ENCODE data around the gene BCDIN3D. TPM values are rescaled to one million over a fixed set of nuclear protein-coding genes. Genes with fewer than 3 reads are reported as not detected.

The BCDIN3D gene
- total RNA-seq (2013; cell fraction: nucleolus; rRNA removed): 7.3 and 8.3 TPM in 2 replicates
- total RNA-seq (2014; rRNA removed): 5.8 and 6.0 TPM in 2 replicates
- total RNA-seq (2014; rRNA removed; fragmentation: Illumina TruSeq; extraction: Trizol): 6.2 and 6.4 TPM in 2 replicates
- 5.6 and 7.1 TPM in 2 replicates for total RNA-seq (2021)
- polyA plus RNA-seq (2011; ENCODE audit: low read depth): 2.5 TPM
- polyA plus RNA-seq (2011; rRNA removed): 3.7 and 4.1 TPM in 2 replicates
- 3.5 and 4.0 TPM in 2 replicates for polyA plus RNA-seq (2011; cell fraction: cytosol; rRNA removed)
- polyA plus RNA-seq (2011; cell fraction: nucleus; rRNA removed): 2.6 and 2.9 TPM in 2 replicates
- polyA plus RNA-seq (2012): 3.0 and 4.6 TPM in 2 replicates
- 6.7 and 7.8 TPM in 2 replicates for polyA plus RNA-seq (2014; fragmentation: Illumina TruSeq; extraction: Trizol)
- polyA plus RNA-seq (2014; fragmentation: Nextera tagmentation; extraction: Ambion mirVana): 1 to 10 TPM; 5.5 to 6.3 TPM
- 4.7 and 7.2 TPM in 2 replicates for polyA plus RNA-seq (2014; rRNA removed)
- polyA plus RNA-seq (2016; fragmentation: Nextera tagmentation; extraction: Ambion mirVana): 1 to 10 TPM; 6.5 to 6.8 TPM
- polyA minus RNA-seq (2011; rRNA and poly(A)+ RNA removed): 5.0 and 8.6 TPM in 2 replicates
- 1.8 and 1.9 TPM in 2 replicates for polyA minus RNA-seq (2011; cell fraction: cytosol; rRNA and poly(A)+ RNA removed)
- polyA minus RNA-seq (2011; cell fraction: nucleus; rRNA and poly(A)+ RNA removed): 3.1 and 6.7 TPM in 2 replicates
- Bru-seq, nascent RNA: percentile 69 among the genes with signal in this experiment
- percentile 51 among the genes with signal in this experiment for BruChase-seq, experiment 1, labeled RNA remaining after a 6-hour chase
- percentile 54 among the genes with signal in this experiment for BruChase-seq, experiment 2, labeled RNA remaining after a 2-hour chase
- long read RNA-seq, experiment 1, partial matches to known transcripts: 0 of 4 reads
- long read RNA-seq, experiment 1, other reads (novel, unspliced or antisense): 0 of 4 reads
- long read RNA-seq, experiment 2, transcript BCDIN3D-201 (2 exons, 3,253 nt): major isoform, 20 of 21 reads
- long read RNA-seq, experiment 2, partial matches to known transcripts: 0 of 21 reads
- long read RNA-seq, experiment 2, other reads (novel, unspliced or antisense): 1 of 21 reads

- Histone ChIP-seq H3K79me2 (ENCODE audit: control insufficient read depth, insufficient read depth, low read length) (peaks cover 12% of the 10 kb centered on the region), H3K27ac (ENCODE audit: control insufficient read depth, insufficient read depth) (peak within 1 kb of the TSS; percentile 76), H3K9me3 (replicated peaks; ENCODE audit: control insufficient read depth, insufficient read depth, low read length) (no peaks in the 10 kb centered on the region), H4K20me1 (ENCODE audit: control insufficient read depth, insufficient read depth) (no peaks in the 10 kb centered on the region), H3K4me3 (peak within 1 kb of the TSS; percentile 98), H3K27me3 (replicated peaks in 1 of 2; ENCODE audit: control insufficient read depth in 2 of 2, insufficient read depth in 2 of 2, low read length in 1 of 2) (no peaks in the 10 kb centered on the region), H3K4me1 (ENCODE audit: control insufficient read depth, insufficient read depth, low read length) (peaks cover 10% of the 10 kb centered on the region; the same call in 1 of the 2 replicates), H3K9ac (ENCODE audit: control insufficient read depth, insufficient read depth, low read length) (peak within 1 kb of the TSS; percentile 94), H3K36me3 (ENCODE audit: control insufficient read depth in 2 of 2, insufficient read depth in 2 of 2, low read length in 1 of 2) (no peaks in the 10 kb centered on the region), H3K4me2 (ENCODE audit: control insufficient read depth, insufficient read depth) (peak within 1 kb of the TSS; percentile 98), H2AFZ (ENCODE audit: control insufficient read depth, low read depth, low read length) (peak within 1 kb of the TSS; percentile 98)
- DNase-seq (ENCODE audit: low read depth, low spot score) (peak; percentile 66), FAIRE-seq (peak; percentile 86), ATAC-seq (peak; percentile 97)
- BruUV-seq (replicated peaks): TSS peak; percentile 97
- SMC1A ChIA-PET (ENCODE audit: uncharacterized antibody, unreplicated experiment): interaction anchor here (0.7 to 1.4 kb wide), 8 partner anchors 9 to 412 kb away, joined by 3 to 7 read pairs (median 3); partner anchors contain the start of gene TMBIM6
- in situ Hi-C loops (cut with MboI) (no loop called here), intact Hi-C loops (cut with micrococcal nuclease; ENCODE audit: unreplicated experiment) (no loop called here)
- POLR2A ChIA-PET: interaction anchor here (0.8 to 1.9 kb wide), 5 partner anchors 13 to 101 kb away, joined by 3 to 5 read pairs (median 4); partner anchors contain the start of genes NCKAP5L and TMBIM6
- CTCF ChIA-PET: interaction anchor here (0.6 to 7.3 kb wide), 11 partner anchors 11 to 364 kb away, joined by 3 to 122 read pairs (median 4); partner anchors contain the start of genes NCKAP5L and TMBIM6
- RAD21 ChIA-PET (ENCODE audit: unreplicated experiment): interaction anchor here (0.7 to 7.4 kb wide), 6 partner anchors 13 to 180 kb away, joined by 3 to 49 read pairs (median 4); partner anchors contain the start of genes NCKAP5L and TMBIM6
- WGBS (ENCODE audit: insufficient coverage, insufficient replicate concordance, low lambda C conversion rate, missing lambda C conversion rate): under 1% methylated on average over 55 of the region's 55 CpGs
- peak; percentile 64 for TF ChIP-seq GATAD2B (conservative IDR thresholded peaks at IDR 0.05; ENCODE audit: low read depth)
- no peak for TF ChIP-seq TARDBP (IDR thresholded peaks at IDR 0.05; ENCODE audit: borderline replicate concordance)
- no peak for TF ChIP-seq POU2F2 (IDR thresholded peaks at IDR 0.05; ENCODE audit: borderline replicate concordance, low read depth, low read length)
- peak; percentile 72 to 100 for TF ChIP-seq EGR1 (IDR thresholded peaks at IDR 0.05; ENCODE audit: borderline replicate concordance in 1 of 2, low read depth in 2 of 2, low read length in 2 of 2)
- peak; percentile 53; the same call in 1 of the 2 replicates for TF ChIP-seq HCFC1 (IDR thresholded peaks at IDR 0.05; ENCODE audit: low read length)
- TF ChIP-seq STAT1 (conservative IDR thresholded peaks at IDR 0.05): no peak
- TF ChIP-seq, protein P1, sequence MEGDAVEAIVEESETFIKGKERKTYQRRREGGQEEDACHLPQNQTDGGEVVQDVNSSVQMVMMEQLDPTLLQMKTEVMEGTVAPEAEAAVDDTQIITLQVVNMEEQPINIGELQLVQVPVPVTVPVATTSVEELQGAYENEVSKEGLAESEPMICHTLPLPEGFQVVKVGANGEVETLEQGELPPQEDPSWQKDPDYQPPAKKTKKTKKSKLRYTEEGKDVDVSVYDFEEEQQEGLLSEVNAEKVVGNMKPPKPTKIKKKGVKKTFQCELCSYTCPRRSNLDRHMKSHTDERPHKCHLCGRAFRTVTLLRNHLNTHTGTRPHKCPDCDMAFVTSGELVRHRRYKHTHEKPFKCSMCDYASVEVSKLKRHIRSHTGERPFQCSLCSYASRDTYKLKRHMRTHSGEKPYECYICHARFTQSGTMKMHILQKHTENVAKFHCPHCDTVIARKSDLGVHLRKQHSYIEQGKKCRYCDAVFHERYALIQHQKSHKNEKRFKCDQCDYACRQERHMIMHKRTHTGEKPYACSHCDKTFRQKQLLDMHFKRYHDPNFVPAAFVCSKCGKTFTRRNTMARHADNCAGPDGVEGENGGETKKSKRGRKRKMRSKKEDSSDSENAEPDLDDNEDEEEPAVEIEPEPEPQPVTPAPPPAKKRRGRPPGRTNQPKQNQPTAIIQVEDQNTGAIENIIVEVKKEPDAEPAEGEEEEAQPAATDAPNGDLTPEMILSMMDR (IDR thresholded peaks at IDR 0.05 in 2 of 3, conservative IDR thresholded peaks at IDR 0.05 in 1 of 3; ENCODE audit: control insufficient read depth in 2 of 3, extremely low read depth in 1 of 3, insufficient read depth in 1 of 3, low read depth in 3 of 3, low read length in 3 of 3): no peak
- 0 out of 2 replicates have a peak, but pooled peaks have one; percentile 60 for TF ChIP-seq NKRF (conservative IDR thresholded peaks at IDR 0.05)
- TF ChIP-seq KDM1A (IDR thresholded peaks at IDR 0.05; ENCODE audit: borderline replicate concordance): no peak
- no peak for TF ChIP-seq SMARCA5 (IDR thresholded peaks at IDR 0.05)
Measured at GRCh38 chr12:49842519-49843352, at the start of gene BCDIN3D. Gene BCDIN3D, minus strand, starts transcription at chr12:49843106. Its CDS starts 19 bp downstream, at chr12:49843087.
